ENCODE measurements around the gene HMG20A. TPM values are rescaled to one million over a fixed set of nuclear protein-coding genes. Genes with fewer than 3 reads are reported as not detected.

Gene HMG20A
- polyA plus RNA-seq, 1 donor from 2014 or later: 52.2 TPM

DNA sequence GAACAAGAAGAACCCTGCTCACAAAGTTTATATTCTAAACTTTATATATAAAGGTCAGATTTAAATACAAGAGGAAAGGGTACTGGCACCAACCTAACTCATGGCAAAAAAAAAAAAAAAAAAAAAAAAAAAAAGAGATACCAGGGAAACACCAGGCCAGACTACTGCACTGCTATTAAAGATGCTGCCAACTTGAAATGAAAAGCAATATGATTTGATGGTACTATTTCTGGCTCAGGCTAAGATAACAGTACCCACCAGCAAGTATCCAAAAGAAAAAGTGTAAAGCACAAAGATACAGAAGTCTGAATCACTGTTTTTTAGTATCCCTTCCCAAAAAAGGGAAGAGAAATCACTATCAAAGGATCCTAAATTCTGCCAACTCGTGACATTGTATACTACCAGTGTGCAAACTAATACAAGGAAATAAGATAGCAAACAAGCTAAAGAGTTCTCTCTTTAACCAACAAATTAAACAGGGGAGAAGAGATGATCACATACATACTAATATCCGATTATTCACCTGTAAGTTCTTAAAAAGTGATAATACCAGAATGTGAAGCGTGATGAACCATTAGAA lies 29.2 kb upstream of the HMG20A start:
- Histone ChIP-seq H3K9me2 (ENCODE audit: insufficient read depth, low read length) (no peaks in the 10 kb centered on the region), H3K79me2 (replicated peaks; ENCODE audit: insufficient read depth, low read length) (no peaks in the 10 kb centered on the region), H3K9me3 (ENCODE audit: low read length) (peaks cover 4% of the 10 kb centered on the region), H3K4me3 (ENCODE audit: low read length) (no peak overlapping the region), H3F3A (ENCODE audit: insufficient read depth, low read length, poor library complexity, severe bottlenecking) (no peaks in the 10 kb centered on the region), H3K27ac (ENCODE audit: low read length) (no peak overlapping the region), H2AFZ (ENCODE audit: low read depth, low read length) (no peak overlapping the region), H3K9ac (ENCODE audit: low read length) (no peak overlapping the region), H4K20me1 (ENCODE audit: insufficient read depth) (no peaks in the 10 kb centered on the region), H3K36me3 (ENCODE audit: insufficient read depth, low read length) (no peaks in the 10 kb centered on the region), H3K27me3 (ENCODE audit: insufficient read depth, low read depth, low read length) (no peaks in the 10 kb centered on the region), H3K4me2 (ENCODE audit: low read length) (no peak overlapping the region)
- no peak for TF ChIP-seq SMC3 (conservative IDR thresholded peaks at IDR 0.05; ENCODE audit: poor library complexity)
- TF ChIP-seq REST (IDR thresholded peaks at IDR 0.05; ENCODE audit: borderline replicate concordance): no peak
- TF ChIP-seq CTCF (IDR thresholded peaks at IDR 0.05; ENCODE audit: poor library complexity, severe bottlenecking): no peak
- no peak for TF ChIP-seq POLR2AphosphoS5 (IDR thresholded peaks at IDR 0.05)
- no peak for TF ChIP-seq EZH2 (IDR thresholded peaks at IDR 0.05; ENCODE audit: borderline replicate concordance, insufficient read depth, low read length, poor library complexity, severe bottlenecking)
- TF ChIP-seq MXI1 (conservative IDR thresholded peaks at IDR 0.05; ENCODE audit: poor library complexity, severe bottlenecking): no peak
- TF ChIP-seq EP300 (conservative IDR thresholded peaks at IDR 0.05; ENCODE audit: poor library complexity, severe bottlenecking): no peak
- no peak for TF ChIP-seq TAF1 (IDR thresholded peaks at IDR 0.05; ENCODE audit: low read depth)
- TF ChIP-seq RAD21 (conservative IDR thresholded peaks at IDR 0.05): no peak

- Histone ChIP-seq H3K9me3 (ENCODE audit: low read length) (peaks cover 4% of the 10 kb centered on the region), H3K4me3 (ENCODE audit: low read length) (no peak overlapping the region), H3K4me2 (ENCODE audit: low read length) (no peak overlapping the region), H3F3A (ENCODE audit: insufficient read depth, low read length, poor library complexity, severe bottlenecking) (no peaks in the 10 kb centered on the region), H3K79me2 (replicated peaks; ENCODE audit: insufficient read depth, low read length) (no peaks in the 10 kb centered on the region), H3K9ac (ENCODE audit: low read length) (no peak overlapping the region), H2AFZ (ENCODE audit: low read depth, low read length) (no peak overlapping the region), H3K36me3 (ENCODE audit: insufficient read depth, low read length) (no peaks in the 10 kb centered on the region), H4K20me1 (ENCODE audit: insufficient read depth) (no peaks in the 10 kb centered on the region), H3K27ac (ENCODE audit: low read length) (no peak overlapping the region), H3K9me2 (ENCODE audit: insufficient read depth, low read length) (no peaks in the 10 kb centered on the region), H3K27me3 (ENCODE audit: insufficient read depth, low read depth, low read length) (no peaks in the 10 kb centered on the region)
- TF ChIP-seq EP300 (conservative IDR thresholded peaks at IDR 0.05; ENCODE audit: poor library complexity, severe bottlenecking): no peak
These were observed 27.8 kb upstream of the HMG20A start for GRCh38 chr15:77392762-77393470.
